ENCODE results near the gene C1orf52. TPM values are rescaled to one million over a fixed set of nuclear protein-coding genes. Genes with fewer than 3 reads are reported as not detected.

The C1orf52 gene
- total RNA-seq, 1 donor from 2014 or later, result 13.0 TPM

- TF ChIP-seq POLR2A (IDR thresholded peaks at IDR 0.05), result no peak
- TF ChIP-seq CTCF (IDR thresholded peaks at IDR 0.05), result no peak
- TF ChIP-seq POLR2AphosphoS5 (IDR thresholded peaks at IDR 0.05; ENCODE audit: insufficient read depth in 1 of 2, low read depth in 1 of 2), result no peak
- peaks cover 11% of the 10 kb centered on the region for H3K4me1 ChIP-seq
- H3K27me3 ChIP-seq, result no peaks in the 10 kb centered on the region
- intact Hi-C loops (cut with DNase I), result no loop called here
- no peak overlapping the region for H3K27ac ChIP-seq
- no peaks in the 10 kb centered on the region for H3K9me3 ChIP-seq
- H3K4me3 ChIP-seq, result no peak overlapping the region
- no peaks in the 10 kb centered on the region for H3K36me3 ChIP-seq
- DNase-seq (ENCODE audit: extremely low spot score in 2 of 2), result no peak
These were observed 38.7 kb downstream of the C1orf52 start for GRCh38 chr1:85220756-85221201.

GRCh38 chr1:85219853-85220610 is 39.4 kb downstream of the C1orf52 start:
- intact Hi-C loops (cut with DNase I), result no loop called here
- TF ChIP-seq POLR2AphosphoS5 (IDR thresholded peaks at IDR 0.05; ENCODE audit: insufficient read depth in 1 of 2, low read depth in 1 of 2) (no peak), CTCF (IDR thresholded peaks at IDR 0.05) (no peak), POLR2A (IDR thresholded peaks at IDR 0.05) (no peak)
- Histone ChIP-seq H3K27me3 (no peaks in the 10 kb centered on the region), H3K36me3 (no peaks in the 10 kb centered on the region), H3K4me1 (peaks cover 11% of the 10 kb centered on the region), H3K9me3 (no peaks in the 10 kb centered on the region), H3K4me3 (no peak overlapping the region), H3K27ac (no peak overlapping the region)
- DNase-seq (ENCODE audit: extremely low spot score in 2 of 2), result no peak

- Histone ChIP-seq H3K4me1 (no peaks in the 10 kb centered on the region), H3K27me3 (no peaks in the 10 kb centered on the region), H3K4me3 (no peak overlapping the region), H3K9me3 (no peaks in the 10 kb centered on the region), H3K27ac (no peak overlapping the region), H3K36me3 (no peaks in the 10 kb centered on the region)
- intact Hi-C loops (cut with DNase I), result no loop called here
- no peak for DNase-seq (ENCODE audit: extremely low spot score in 2 of 2)
- TF ChIP-seq POLR2A (IDR thresholded peaks at IDR 0.05) (no peak), POLR2AphosphoS5 (IDR thresholded peaks at IDR 0.05; ENCODE audit: insufficient read depth in 1 of 2, low read depth in 1 of 2) (no peak), CTCF (IDR thresholded peaks at IDR 0.05) (no peak)
These were observed 42.8 kb downstream of the C1orf52 start for GRCh38 chr1:85216697-85217096.

- H3K27ac ChIP-seq, result no peak overlapping the region
- no peak for DNase-seq (ENCODE audit: extremely low spot score in 2 of 2)
- H3K27me3 ChIP-seq, result no peaks in the 10 kb centered on the region
- no peaks in the 10 kb centered on the region for H3K36me3 ChIP-seq
- H3K9me3 ChIP-seq, result no peaks in the 10 kb centered on the region
- intact Hi-C loops (cut with DNase I), result no loop called here
- no peaks in the 10 kb centered on the region for H3K4me1 ChIP-seq
- no peak for TF ChIP-seq POLR2A (IDR thresholded peaks at IDR 0.05)
- H3K4me3 ChIP-seq, result no peak overlapping the region
These were observed 44.8 kb downstream of the C1orf52 start for GRCh38 chr1:85214654-85215053.

- no peak overlapping the region for H3K27ac ChIP-seq
- H3K36me3 ChIP-seq, result no peaks in the 10 kb centered on the region
- no peaks in the 10 kb centered on the region for H3K27me3 ChIP-seq
- intact Hi-C loops (cut with DNase I), result no loop called here
- H3K4me3 ChIP-seq, result no peak overlapping the region
- H3K9me3 ChIP-seq, result no peaks in the 10 kb centered on the region
- no peak for DNase-seq (ENCODE audit: extremely low spot score in 2 of 2)
- TF ChIP-seq POLR2AphosphoS5 (IDR thresholded peaks at IDR 0.05; ENCODE audit: insufficient read depth in 1 of 2, low read depth in 1 of 2), result no peak
- TF ChIP-seq CTCF (IDR thresholded peaks at IDR 0.05), result no peak
- H3K4me1 ChIP-seq, result no peaks in the 10 kb centered on the region
These were observed 51.0 kb downstream of the C1orf52 start for GRCh38 chr1:85208488-85208887.
